Lower leg skin (tissue), 3 donors: Measurements from ENCODE around the gene IQCF5.

ENCODE experiments used
- CTCF ChIP-seq, 3 donors: fragments of 450-650 bp; IDR thresholded peaks; one replicate each; pipeline ENCODE4 v1.5.1; 2016; ENCODE audit warnings: antibody characterized with exemption in 3 of 3, mild to moderate bottlenecking in 3 of 3, moderate library complexity in 2 of 3
- POLR2A ChIP-seq, 2 donors: fragments of 450-650 bp; IDR thresholded peaks; one replicate each; pipeline ENCODE4 v1.6.1; 2016 to 2017; ENCODE audit warnings: antibody characterized with exemption in 2 of 2, mild to moderate bottlenecking in 1 of 2, moderate library complexity in 1 of 2

GRCh38 chr3:51879937-51880336, 4.5 kb upstream of the IQCF5 start:
- TF ChIP-seq CTCF (IDR thresholded peaks at IDR 0.05) (no peak), POLR2A (IDR thresholded peaks at IDR 0.05) (no peak)
